Breast epithelium (tissue), 4 donors: Measurements from ENCODE around the gene HESX1. TPM values are rescaled to one million over a fixed set of nuclear protein-coding genes. Genes with fewer than 3 reads are reported as not detected.

Experiments
- DNase-seq, 2 donors: peaks; one replicate each; pipeline ENCODE4 v3.0.0-alpha.2; 2019; ENCODE audit warnings: low spot score in 2 of 2
- H3K27ac ChIP-seq, 2 donors: fragments of 200-600 bp; sonication (generic) in 1 of 2; one replicate each; pipeline ENCODE4 v1.5.1; 2016 to 2019; ENCODE audit warnings: mild to moderate bottlenecking in 1 of 2
- H3K27me3 ChIP-seq, 2 donors: fragments of 200-600 bp; sonication (generic) in 1 of 2; one replicate each; pipeline versions ENCODE4 v1.5.1 to v1.6.0; 2017 to 2019; ENCODE audit warnings: control low read depth in 1 of 2, mild to moderate bottlenecking in 1 of 2
- H3K36me3 ChIP-seq: fragments of 200-600 bp; one replicate; pipeline ENCODE4 v1.5.1; 2019
- H3K4me1 ChIP-seq, 2 donors: fragments of 200-600 bp; sonication (generic); one replicate each; pipeline ENCODE4 v1.5.1; 2016 to 2019; ENCODE audit warnings: control low read depth in 1 of 2
- H3K4me3 ChIP-seq, 3 donors: fragments of 200-600 bp; sonication (generic); 1 replicate in 2 of 3; 2 replicates in 1 of 3; pipeline ENCODE4 v1.5.1; 2016 to 2019; ENCODE audit warnings: mild to moderate bottlenecking in 3 of 3, moderate library complexity in 2 of 3
- H3K9me3 ChIP-seq, 2 donors: fragments of 200-600 bp; sonication (generic) in 1 of 2; one replicate each; pipeline ENCODE4 v1.5.1; 2016 to 2019; ENCODE audit warnings: control low read depth in 1 of 2
- CTCF ChIP-seq, 3 donors: fragments of 450-650 bp; IDR thresholded peaks; one replicate each; pipeline ENCODE4 v1.5.1; 2016 to 2017; ENCODE audit warnings: antibody characterized with exemption in 3 of 3, mild to moderate bottlenecking in 3 of 3, moderate library complexity in 3 of 3
- POLR2A ChIP-seq: fragments of 450-650 bp; IDR thresholded peaks from one replicate; pipeline ENCODE4 v1.6.1; 2016; ENCODE audit warnings: antibody characterized with exemption, mild to moderate bottlenecking, moderate library complexity
- POLR2AphosphoS5 ChIP-seq, 3 donors: sonication (generic); formaldehyde crosslinking; IDR thresholded peaks; one replicate each; pipeline ENCODE4 v1.6.1; 2017; ENCODE audit warnings: antibody characterized with exemption in 3 of 3
- intact Hi-C: fragments of 100-400 bp; cut with DNase I; formaldehyde crosslinking; loops from one replicate; pipeline ENCODE4 v1.15.1; 2023; ENCODE audit warnings: low total_unique reads
- total RNA-seq, 3 donors: library from RNA; depleted of rRNA; stranded (reverse); fragments of >200 nt; gene quantifications; one replicate each; pipeline ENCODE4 v1.1.0, GENCODE V29; 2016

HESX1 gene
- total RNA-seq, 3 donors from 2014 or later = 0.48 to 1.3 (median 0.66) TPM

GRCh38 chr3:57206423-57206822 is 6.6 kb upstream of the HESX1 start:
- Histone ChIP-seq H3K9me3 (no peaks in the 10 kb centered on the region), H3K4me3 (no peak overlapping the region), H3K27me3 (no peaks in the 10 kb centered on the region), H3K4me1 (no peaks in the 10 kb centered on the region), H3K36me3 (no peaks in the 10 kb centered on the region), H3K27ac (no peak overlapping the region)
- DNase-seq = no peak
- intact Hi-C loops = no loop called here
- TF ChIP-seq POLR2A (no peak), CTCF (IDR thresholded peaks at IDR 0.05) (no peak), POLR2AphosphoS5 (IDR thresholded peaks at IDR 0.05) (no peak)

GRCh38 chr3:57194641-57195040 is 5.1 kb downstream of the HESX1 start:
- Histone ChIP-seq H3K27ac (no peak overlapping the region), H3K4me1 (no peaks in the 10 kb centered on the region), H3K4me3 (no peak overlapping the region), H3K27me3 (no peaks in the 10 kb centered on the region), H3K36me3 (no peaks in the 10 kb centered on the region), H3K9me3 (no peaks in the 10 kb centered on the region)
- no peak for DNase-seq
- intact Hi-C loops = no loop called here
- TF ChIP-seq POLR2AphosphoS5 (IDR thresholded peaks at IDR 0.05) (no peak), POLR2A (no peak), CTCF (IDR thresholded peaks at IDR 0.05) (no peak)

GRCh38 chr3:57192028-57192427 is 7.8 kb downstream of the HESX1 start:
- no peaks in the 10 kb centered on the region for H3K4me1 ChIP-seq
- TF ChIP-seq CTCF (IDR thresholded peaks at IDR 0.05) = no peak

GRCh38 chr3:57184526-57184925 is 15.3 kb downstream of the HESX1 start:
- intact Hi-C loops = no loop called here
- no peaks in the 10 kb centered on the region for H3K9me3 ChIP-seq
- DNase-seq = no peak
- H3K4me1 ChIP-seq = no peaks in the 10 kb centered on the region
- no peaks in the 10 kb centered on the region for H3K36me3 ChIP-seq
- H3K27ac ChIP-seq = no peak overlapping the region
- no peak overlapping the region for H3K4me3 ChIP-seq
- TF ChIP-seq CTCF (IDR thresholded peaks at IDR 0.05) = no peak
- TF ChIP-seq POLR2A = no peak
- no peak for TF ChIP-seq POLR2AphosphoS5 (IDR thresholded peaks at IDR 0.05)
- H3K27me3 ChIP-seq = no peaks in the 10 kb centered on the region

More at GRCh38 chr3:57192028-57192427, 7.8 kb downstream of the HESX1 start:
- Histone ChIP-seq H3K9me3 (no peaks in the 10 kb centered on the region), H3K4me3 (no peak overlapping the region), H3K27ac (no peak overlapping the region), H3K27me3 (no peaks in the 10 kb centered on the region), H3K36me3 (no peaks in the 10 kb centered on the region)
- intact Hi-C loops = no loop called here
- no peak for DNase-seq

GRCh38 chr3:57179580-57180410 is 20.0 kb downstream of the HESX1 start:
- intact Hi-C loops = no loop called here
- TF ChIP-seq CTCF (IDR thresholded peaks at IDR 0.05) (peak in 1 of 3 donors; percentile 12), POLR2AphosphoS5 (IDR thresholded peaks at IDR 0.05) (no peak), POLR2A (no peak)
- H3K27ac ChIP-seq = no peak overlapping the region

More at GRCh38 chr3:57179580-57180410, 20.0 kb downstream of the HESX1 start:
- no peak for DNase-seq
- Histone ChIP-seq H3K36me3 (no peaks in the 10 kb centered on the region), H3K4me3 (no peak overlapping the region), H3K9me3 (no peaks in the 10 kb centered on the region), H3K4me1 (no peaks in the 10 kb centered on the region), H3K27me3 (no peaks in the 10 kb centered on the region)
